GM13976 (cell line): Measurements from ENCODE around the gene SLC39A11.

Experiments used
- DNase-seq: peaks from one replicate; pipeline ENCODE4 v3.0.0; 2012; ENCODE audit warnings: low spot score
- CTCF ChIP-seq: IDR thresholded peaks from 2 replicates; pipeline ENCODE4 v1.5.1; 2012; ENCODE audit warnings: borderline replicate concordance, mild to moderate bottlenecking; ENCODE audit not compliant: insufficient read depth; ENCODE audit errors: extremely low read depth, missing control alignments, control extremely low read depth
- in situ Hi-C: fragments of 300-500 bp; cut with MboI; formaldehyde crosslinking; loops from one replicate; pipeline ENCODE4 v1.12.0; 2022; ENCODE audit warnings: low sequenced_read_pairs, mixed read lengths, inconsistent platforms; ENCODE audit not compliant: unreplicated experiment

Gene SLC39A11

GRCh38 chr17:73027130-73027741 is 65.3 kb downstream of the SLC39A11 start:
- no peak for TF ChIP-seq CTCF
- DNase-seq: no peak
- in situ Hi-C loops: no loop called here

DNA sequence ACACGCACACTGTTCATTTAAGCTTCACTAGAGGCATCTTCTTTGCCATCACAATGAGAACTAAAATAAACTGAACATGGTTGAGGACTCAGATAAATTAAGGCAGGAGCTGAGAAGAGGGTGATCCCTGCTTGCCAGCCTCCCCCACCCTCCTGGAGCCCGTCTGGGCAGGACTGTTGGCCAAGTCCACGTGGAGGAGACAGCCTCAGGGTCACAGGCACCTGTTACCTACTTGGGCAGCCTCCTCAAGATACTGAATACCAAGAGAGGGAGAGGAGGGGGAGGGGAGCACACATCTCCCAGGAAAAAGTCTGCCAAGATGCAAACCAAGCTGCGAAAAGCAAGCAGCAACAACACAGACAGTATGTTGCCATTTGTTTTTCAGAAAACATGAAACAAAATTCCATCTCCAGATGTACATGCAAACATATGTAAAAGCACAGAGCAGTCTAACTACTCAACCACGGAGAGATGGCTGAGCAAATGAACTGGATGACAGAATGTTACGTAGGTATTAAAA is 67.4 kb downstream of the SLC39A11 start:
- no peak for TF ChIP-seq CTCF
- no peak for DNase-seq
- in situ Hi-C loops: no loop called here

- no peak for DNase-seq
- TF ChIP-seq CTCF: no peak
- in situ Hi-C loops: no loop called here
These were observed 68.7 kb downstream of the SLC39A11 start for GRCh38 chr17:73023759-73024158.

DNA sequence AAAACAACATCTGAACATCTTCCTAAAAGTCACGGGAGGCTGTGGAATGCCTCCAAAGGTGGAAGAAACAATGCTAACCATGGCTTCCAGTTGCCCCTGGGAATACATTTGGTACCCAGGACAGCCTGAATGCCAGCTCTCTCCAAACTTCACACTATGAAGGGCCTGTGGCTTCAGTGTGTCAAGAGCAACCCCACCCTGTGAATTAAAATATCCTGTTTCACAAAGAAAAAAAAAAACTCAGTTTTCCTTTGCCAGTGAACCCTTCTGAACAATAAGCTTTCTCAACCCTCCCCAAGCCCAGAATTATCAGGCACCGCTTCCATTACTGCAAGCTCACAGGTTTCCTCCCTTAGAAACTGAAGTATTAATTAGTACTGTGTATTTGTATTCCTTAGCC is 69.8 kb downstream of the SLC39A11 start:
- TF ChIP-seq CTCF: no peak
- in situ Hi-C loops: no loop called here
- no peak for DNase-seq

DNA sequence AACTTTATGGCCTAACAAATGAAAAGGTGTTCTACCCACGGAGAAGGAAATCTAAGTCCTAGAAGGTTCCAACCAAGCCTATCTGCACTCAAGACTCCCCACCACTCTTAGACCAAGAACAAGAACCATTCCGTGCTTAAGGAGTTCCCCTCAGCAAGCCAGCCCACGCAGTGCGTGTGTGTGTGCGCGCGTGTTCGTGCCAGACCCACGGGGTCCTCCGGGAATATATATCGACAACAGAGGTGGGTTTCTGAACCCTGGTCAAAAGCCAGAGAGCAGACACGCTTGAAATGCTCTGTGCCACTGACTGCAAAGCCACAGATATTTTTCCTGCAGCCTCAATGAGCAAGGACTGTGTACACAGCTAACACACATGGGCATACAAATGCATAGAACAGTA is 70.7 kb downstream of the SLC39A11 start:
- no peak for TF ChIP-seq CTCF
- in situ Hi-C loops: no loop called here
- DNase-seq: no peak

DNA sequence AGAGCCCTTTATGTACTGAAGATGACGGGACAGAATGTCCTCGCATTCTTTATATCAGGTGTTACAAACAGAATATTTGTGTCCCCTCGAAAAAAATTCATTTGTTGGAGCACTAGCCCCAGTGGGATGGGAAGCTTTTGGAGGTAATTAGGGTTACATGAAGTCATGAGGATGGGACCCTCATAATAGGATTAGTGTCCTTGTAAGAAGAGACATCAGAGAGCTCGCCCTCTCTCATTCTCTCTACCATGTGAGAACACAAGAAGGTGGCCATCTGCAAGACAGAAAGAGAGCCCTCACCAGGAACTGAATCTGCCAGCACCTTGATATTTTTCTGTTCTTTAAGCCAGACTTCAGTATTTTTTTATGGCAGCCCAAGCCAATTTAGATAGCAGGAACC is 72.4 kb downstream of the SLC39A11 start:
- no peak for DNase-seq
- in situ Hi-C loops: no loop called here
- no peak for TF ChIP-seq CTCF

DNA sequence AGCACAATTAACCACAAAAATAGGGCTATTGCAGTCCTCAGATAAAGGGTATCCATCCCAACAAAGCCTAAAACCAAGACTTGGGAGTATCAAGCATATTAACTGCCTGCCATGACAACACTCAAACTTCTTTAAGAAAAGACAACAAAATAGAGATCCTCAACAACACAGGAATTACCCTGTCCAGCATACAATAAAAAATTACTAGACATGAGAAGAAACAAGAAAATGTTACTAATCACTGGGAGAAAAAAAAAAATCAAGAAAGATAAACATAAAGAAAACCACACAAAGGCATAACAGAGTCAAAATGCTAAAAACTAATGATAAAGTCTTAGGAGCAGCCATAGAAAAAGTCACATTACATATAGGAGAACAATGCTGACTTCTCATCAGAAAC is 73.9 kb downstream of the SLC39A11 start:
- in situ Hi-C loops: no loop called here
- no peak for TF ChIP-seq CTCF
- DNase-seq: no peak
